ENCODE measurements around the gene CCDC148.

- no peak for TF ChIP-seq CTCF (IDR thresholded peaks at IDR 0.05 in 4 of 5, conservative IDR thresholded peaks at IDR 0.05 in 1 of 5)
- TF ChIP-seq POLR2A (IDR thresholded peaks at IDR 0.05), result no peak
Observed at GRCh38 chr2:158138255-158138654, 318.3 kb downstream of the CCDC148 start.
